CD14-positive monocyte (primary cell): ENCODE data around the gene GRID2. TPM values are rescaled to one million over a fixed set of nuclear protein-coding genes. Genes with fewer than 3 reads are reported as not detected.

ENCODE experiments used
- DNase-seq, 3 donors: peaks; one replicate each; pipeline ENCODE4 v3.0.0-alpha.2; 2011 to 2022
- H2AFZ ChIP-seq: 2 replicates; pipeline ENCODE4 v1.6.0; 2012; ENCODE audit warnings: mild to moderate bottlenecking, low read depth, low read length, inconsistent platforms; ENCODE audit not compliant: insufficient read depth, poor library complexity, severe bottlenecking
- H3K27ac ChIP-seq, 2 donors: 1 replicate in 1 of 2; 2 replicates in 1 of 2; pipeline ENCODE4 v1.5.1; 2012 to 2013; ENCODE audit warnings: low read length in 2 of 2, control low read depth in 1 of 2, inconsistent platforms in 1 of 2, low read depth in 1 of 2, mild to moderate bottlenecking in 1 of 2
- H3K27me3 ChIP-seq, 2 donors: one replicate each; pipeline versions ENCODE4 v1.6.0 to v1.6.1; 2011 to 2013; ENCODE audit warnings: low read length in 2 of 2; ENCODE audit not compliant: control insufficient read depth in 2 of 2, insufficient read depth in 2 of 2
- H3K36me3 ChIP-seq, 2 donors: replicated peaks in 1 of 2; 1 replicate in 1 of 2; 2 replicates in 1 of 2; pipeline versions ENCODE4 v1.5.1 to v1.6.1; 2012 to 2013; ENCODE audit warnings: low read length in 2 of 2, control low read depth in 1 of 2, inconsistent platforms in 1 of 2, mild to moderate bottlenecking in 1 of 2; ENCODE audit not compliant: insufficient read depth in 2 of 2, control insufficient read depth in 1 of 2
- H3K4me1 ChIP-seq, 2 donors: 1 replicate in 1 of 2; 2 replicates in 1 of 2; pipeline versions ENCODE4 v1.5.1 to v1.6.1; 2012 to 2013; ENCODE audit warnings: low read length in 2 of 2, control low read depth in 1 of 2, inconsistent platforms in 1 of 2, mild to moderate bottlenecking in 1 of 2, moderate library complexity in 1 of 2; ENCODE audit not compliant: insufficient read depth in 2 of 2, control insufficient read depth in 1 of 2
- H3K4me2 ChIP-seq: replicated peaks from 2 replicates; pipeline ENCODE3; 2012; ENCODE audit warnings: low read length, moderate library complexity, mild to moderate bottlenecking; ENCODE audit not compliant: poor library complexity, severe bottlenecking; ENCODE audit errors: extremely low read depth
- H3K4me3 ChIP-seq, 3 experiments: fragments of 200-600 bp in 1 of 3; sonication (generic) in 1 of 3; replicated peaks in 1 of 3; 1 replicate in 2 of 3; 2 replicates in 1 of 3; pipeline ENCODE4 v1.5.1; 2011 to 2013; ENCODE audit warnings: low read length in 3 of 3, mild to moderate bottlenecking in 3 of 3, control low read depth in 2 of 3, low read depth in 2 of 3, inconsistent platforms in 1 of 3, moderate library complexity in 1 of 3
- H3K79me2 ChIP-seq: 2 replicates; pipeline ENCODE4 v1.6.0; 2012; ENCODE audit warnings: mild to moderate bottlenecking, control low read depth, inconsistent platforms, low read length, moderate library complexity; ENCODE audit not compliant: insufficient read depth
- H3K9ac ChIP-seq: 2 replicates; pipeline ENCODE4 v1.6.0; 2017; ENCODE audit warnings: low read length, mild to moderate bottlenecking; ENCODE audit not compliant: insufficient read depth, poor library complexity, severe bottlenecking
- H3K9me3 ChIP-seq, 2 donors: replicated peaks in 1 of 2; 1 replicate in 1 of 2; 2 replicates in 1 of 2; pipeline versions ENCODE4 v1.5.1 to v1.6.1; 2012 to 2013; ENCODE audit warnings: low read length in 2 of 2, control low read depth in 1 of 2; ENCODE audit not compliant: control insufficient read depth in 1 of 2, insufficient read depth in 1 of 2
- H4K20me1 ChIP-seq: 2 replicates; pipeline ENCODE4 v1.6.0; 2012; ENCODE audit warnings: mild to moderate bottlenecking, low read length, control low read depth, moderate library complexity; ENCODE audit not compliant: insufficient read depth
- H3K27ac Mint-ChIP-seq, 7 donors: one replicate each; pipeline ENCODE4 v1.8.0; 2020; ENCODE audit warnings: mild to moderate bottlenecking in 7 of 7, mixed read lengths in 7 of 7, moderate library complexity in 6 of 7, inconsistent platforms in 2 of 7
- H3K27me3 Mint-ChIP-seq, 3 donors: one replicate each; pipeline ENCODE4 v1.8.0; 2021 to 2022; ENCODE audit warnings: low read depth in 3 of 3, mild to moderate bottlenecking in 3 of 3, mixed read lengths in 3 of 3, moderate library complexity in 3 of 3, inconsistent platforms in 1 of 3
- H3K36me3 Mint-ChIP-seq, 2 donors: one replicate each; pipeline ENCODE4 v1.8.0; 2020; ENCODE audit warnings: mixed read lengths in 2 of 2, inconsistent platforms in 1 of 2, mild to moderate bottlenecking in 1 of 2
- H3K4me1 Mint-ChIP-seq: one replicate; pipeline ENCODE4 v1.8.0; 2020; ENCODE audit warnings: mild to moderate bottlenecking, mixed read lengths
- H3K4me3 Mint-ChIP-seq, 2 donors: one replicate each; pipeline ENCODE4 v1.8.0; 2020; ENCODE audit warnings: mild to moderate bottlenecking in 2 of 2, mixed read lengths in 2 of 2, moderate library complexity in 1 of 2
- H3K9me3 Mint-ChIP-seq, 7 donors: one replicate each; pipeline ENCODE4 v1.8.0; 2020 to 2022; ENCODE audit warnings: mixed read lengths in 7 of 7, mild to moderate bottlenecking in 6 of 7, moderate library complexity in 6 of 7, inconsistent platforms in 2 of 7
- CTCF ChIP-seq: fragments of 200-600 bp; IDR thresholded peaks from one replicate; pipeline ENCODE4 v1.8.0; 2022; ENCODE audit warnings: antibody characterized with exemption, mild to moderate bottlenecking
- WGBS: methylation state at CpG from one replicate; pipeline ENCODE4 v1.1.5; 2013; ENCODE audit warnings: missing lambda C conversion rate; ENCODE audit not compliant: insufficient coverage; 5-methylcytosine and 5-hydroxymethylcytosine counted together
- intact Hi-C, 2 donors: fragments of 100-400 bp; cut with micrococcal nuclease; formaldehyde crosslinking; loops; one replicate each; pipeline versions ENCODE4 v1.15.0 to v1.15.1; 2023
- polyA plus RNA-seq, 3 donors: library from polyadenylated mRNA; depleted of rRNA in 1 of 3; unstranded in 2 of 3; stranded (reverse) in 1 of 3; fragments of 300-500 nt in 2 of 3; fragments of >200 nt in 1 of 3; fragmentation: Illumina TruSeq in 2 of 3; gene quantifications; 1 replicate in 2 of 3; 2 replicates in 1 of 3; pipeline ENCODE4 v1.2.3, GENCODE V29; 2012 to 2021

Gene GRID2
- polyA plus RNA-seq, 3 donors = not detected

GRCh38 chr4:93187466-93187865 is 883.7 kb downstream of the GRID2 start:
- Mint-ChIP-seq H3K27ac (no peak overlapping the region), H3K4me1 (no peaks in the 10 kb centered on the region), H3K4me3 (no peak overlapping the region), H3K36me3 (no peaks in the 10 kb centered on the region), H3K9me3 (peaks cover 0 to 4% (median 0%) of the 10 kb centered on the region in 7 donors), H3K27me3 (peaks cover 0 to 2% (median 0%) of the 10 kb centered on the region in 3 donors)
- no peak for DNase-seq
- intact Hi-C loops = no loop called here
- Histone ChIP-seq H3K27me3 (no peaks in the 10 kb centered on the region), H3K4me2 (no peak overlapping the region), H3K9ac (no peak overlapping the region), H4K20me1 (no peaks in the 10 kb centered on the region), H3K79me2 (no peaks in the 10 kb centered on the region), H3K4me1 (no peaks in the 10 kb centered on the region), H3K27ac (no peak overlapping the region), H2AFZ (no peak overlapping the region), H3K9me3 (no peaks in the 10 kb centered on the region), H3K36me3 (no peaks in the 10 kb centered on the region), H3K4me3 (no peak overlapping the region)
- TF ChIP-seq CTCF = no peak
- 80% methylated on average over 1 of the region's 4 CpGs for WGBS

- Mint-ChIP-seq H3K27me3 (peaks cover 0 to 2% (median 0%) of the 10 kb centered on the region in 3 donors), H3K9me3 (peaks cover 0 to 4% (median 0%) of the 10 kb centered on the region in 7 donors), H3K4me1 (no peaks in the 10 kb centered on the region), H3K4me3 (no peak overlapping the region), H3K27ac (no peak overlapping the region), H3K36me3 (no peaks in the 10 kb centered on the region)
- H3K4me3 ChIP-seq = no peak overlapping the region
- H3K4me2 ChIP-seq = no peak overlapping the region
- H2AFZ ChIP-seq = no peak overlapping the region
- H3K36me3 ChIP-seq = no peaks in the 10 kb centered on the region
- H4K20me1 ChIP-seq = no peaks in the 10 kb centered on the region
- H3K9ac ChIP-seq = no peak overlapping the region
- 84% methylated on average over 4 of the region's 4 CpGs for WGBS
- intact Hi-C loops = no loop called here
- no peaks in the 10 kb centered on the region for H3K27me3 ChIP-seq
- no peak for TF ChIP-seq CTCF
- no peak overlapping the region for H3K27ac ChIP-seq
- H3K9me3 ChIP-seq = no peaks in the 10 kb centered on the region
- DNase-seq = no peak
- H3K79me2 ChIP-seq = no peaks in the 10 kb centered on the region
- no peaks in the 10 kb centered on the region for H3K4me1 ChIP-seq
These were observed 884.1 kb downstream of the GRID2 start for GRCh38 chr4:93187892-93188291.
